ENCODE data around the gene ACTN1.

The ACTN1 gene

DNA sequence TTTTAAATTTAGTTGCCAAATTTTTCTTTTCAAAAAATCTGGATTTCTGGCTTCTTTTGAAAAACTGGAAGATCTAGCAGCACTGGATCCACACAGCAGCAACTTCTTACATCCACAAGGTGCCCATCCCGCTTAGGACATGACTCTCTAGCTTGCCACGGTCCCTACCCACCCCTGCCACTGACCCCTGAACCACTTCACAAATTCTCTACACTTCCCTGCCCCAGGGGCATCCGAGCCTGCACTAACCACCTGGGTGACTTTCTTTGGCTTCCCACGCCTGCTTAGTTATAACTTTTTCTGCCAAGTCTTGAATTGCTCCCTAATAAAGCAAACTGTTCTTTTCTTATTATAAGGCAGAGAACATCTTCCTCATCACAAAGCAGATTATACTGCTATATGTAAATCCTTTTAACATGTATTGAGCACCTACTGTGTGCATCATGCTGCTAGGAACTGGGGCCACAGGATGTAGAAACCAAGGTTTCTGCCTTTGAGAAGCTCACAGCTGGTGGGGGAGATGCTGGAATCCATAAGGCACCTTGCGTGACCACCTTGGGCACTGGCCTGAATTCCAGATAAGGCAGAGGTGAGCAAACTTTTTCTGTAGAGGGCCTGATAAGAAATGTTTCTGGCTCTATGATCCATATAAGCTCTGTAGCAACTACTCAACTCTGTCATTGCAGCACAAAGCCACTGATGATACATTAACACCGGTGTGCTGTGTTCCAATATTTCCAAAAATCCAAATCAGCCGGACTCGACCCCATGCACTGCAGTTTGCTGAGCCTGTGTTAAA, 59.8 kb downstream of the ACTN1 start:
- no peak overlapping the region for H4K91ac ChIP-seq (ENCODE audit: low read depth, low read length)
- H4K8ac ChIP-seq (ENCODE audit: low read depth, low read length), result no peak overlapping the region
- no peak overlapping the region for H4K12ac ChIP-seq (ENCODE audit: low read depth, low read length)
- no peak overlapping the region for H3K27ac ChIP-seq (ENCODE audit: low read depth, low read length)
- peak overlapping the region; percentile 72 for H3K4ac ChIP-seq (ENCODE audit: low read depth, low read length)
- H2BK120ac ChIP-seq (ENCODE audit: insufficient read depth, low read length, poor library complexity), result no peak overlapping the region
- H2BK5ac ChIP-seq (ENCODE audit: low read depth, low read length, poor library complexity), result no peak overlapping the region
- no peaks in the 10 kb centered on the region for H3K27me3 ChIP-seq (ENCODE audit: insufficient read depth, low read length)
- H3K79me1 ChIP-seq (ENCODE audit: low read length), result peaks cover 19% of the 10 kb centered on the region
- no peak for DNase-seq
- H3K9ac ChIP-seq (ENCODE audit: low read length), result no peak overlapping the region
- H2AFZ ChIP-seq (ENCODE audit: insufficient read depth, low read length, poor library complexity), result no peak overlapping the region
- H2AK5ac ChIP-seq (ENCODE audit: low read length), result no peak overlapping the region
- WGBS (ENCODE audit: extremely low coverage, insufficient coverage, insufficient read length), result no CpG with 5 or more reads among the region's 8 CpGs
- peaks cover 72 to 77% of the 10 kb centered on the region in 2 experiments for H3K36me3 ChIP-seq (ENCODE audit: control insufficient read depth in 1 of 2, insufficient read depth in 2 of 2, low read length in 2 of 2)
- peaks cover 17% of the 10 kb centered on the region for H3K79me2 ChIP-seq (ENCODE audit: control insufficient read depth, insufficient read depth, low read length, poor library complexity)
- no peak overlapping the region for H3K4me3 ChIP-seq (ENCODE audit: low read depth, low read length)
- no peak overlapping the region for H3K18ac ChIP-seq (ENCODE audit: low read length)
- peaks cover 2% of the 10 kb centered on the region for H3K9me3 ChIP-seq (ENCODE audit: insufficient read depth, low read depth, low read length)
- H3K4me2 ChIP-seq (ENCODE audit: low read length), result no peak overlapping the region
- peaks cover 21% of the 10 kb centered on the region in 2 experiments for H3K4me1 ChIP-seq (ENCODE audit: control insufficient read depth in 1 of 2, insufficient read depth in 2 of 2, low read length in 2 of 2)
- H2BK12ac ChIP-seq (ENCODE audit: low read length), result no peak overlapping the region
- no peak overlapping the region for H3K14ac ChIP-seq (ENCODE audit: low read length)
- no peak overlapping the region for H3K23ac ChIP-seq (ENCODE audit: low read length)

DNA sequence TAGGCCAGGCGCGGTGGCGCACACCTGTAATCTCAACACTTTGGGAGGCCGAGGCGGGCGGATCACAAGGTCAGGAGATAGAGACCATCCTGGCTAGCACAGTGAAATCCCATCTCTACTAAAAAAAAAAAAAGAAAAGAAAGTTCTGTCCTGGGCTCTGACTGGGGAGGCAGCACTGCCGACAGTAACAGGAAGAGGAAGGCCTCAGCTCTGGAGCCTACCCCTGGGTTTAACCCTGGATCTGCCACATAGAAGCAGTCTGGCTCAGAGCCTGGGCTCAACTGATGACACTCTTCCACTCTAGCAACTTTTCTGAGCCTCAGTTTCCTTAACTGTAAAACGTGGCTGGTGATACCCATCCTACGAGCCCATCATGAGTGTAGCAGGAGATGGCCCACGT, 60.5 kb downstream of the ACTN1 start:
- H2AFZ ChIP-seq (ENCODE audit: insufficient read depth, low read length, poor library complexity), result no peak overlapping the region
- no peak overlapping the region for H4K12ac ChIP-seq (ENCODE audit: low read depth, low read length)
- peaks cover 72 to 76% of the 10 kb centered on the region in 2 experiments for H3K36me3 ChIP-seq (ENCODE audit: control insufficient read depth in 1 of 2, insufficient read depth in 2 of 2, low read length in 2 of 2)
- H3K4me3 ChIP-seq (ENCODE audit: low read depth, low read length), result no peak overlapping the region
- H2BK5ac ChIP-seq (ENCODE audit: low read depth, low read length, poor library complexity), result no peak overlapping the region
- no peak overlapping the region for H3K4me2 ChIP-seq (ENCODE audit: low read length)
- H2BK120ac ChIP-seq (ENCODE audit: insufficient read depth, low read length, poor library complexity), result no peak overlapping the region
- no peak overlapping the region for H4K91ac ChIP-seq (ENCODE audit: low read depth, low read length)
- no peak overlapping the region for H3K23ac ChIP-seq (ENCODE audit: low read length)
- H4K8ac ChIP-seq (ENCODE audit: low read depth, low read length), result no peak overlapping the region
- H3K4ac ChIP-seq (ENCODE audit: low read depth, low read length), result no peak overlapping the region
- H3K14ac ChIP-seq (ENCODE audit: low read length), result no peak overlapping the region
- no peak overlapping the region for H3K18ac ChIP-seq (ENCODE audit: low read length)
- peaks cover 16% of the 10 kb centered on the region for H3K79me2 ChIP-seq (ENCODE audit: control insufficient read depth, insufficient read depth, low read length, poor library complexity)
- WGBS (ENCODE audit: extremely low coverage, insufficient coverage, insufficient read length), result no CpG with 5 or more reads among the region's 10 CpGs
- H3K79me1 ChIP-seq (ENCODE audit: low read length), result peaks cover 15% of the 10 kb centered on the region
- H3K27ac ChIP-seq (ENCODE audit: low read depth, low read length), result no peak overlapping the region
- DNase-seq, result no peak
- no peak overlapping the region for H3K9ac ChIP-seq (ENCODE audit: low read length)
- no peak overlapping the region for H2BK12ac ChIP-seq (ENCODE audit: low read length)
- no peak overlapping the region for H2AK5ac ChIP-seq (ENCODE audit: low read length)
- no peaks in the 10 kb centered on the region for H3K27me3 ChIP-seq (ENCODE audit: insufficient read depth, low read length)
- peaks cover 14 to 15% of the 10 kb centered on the region in 2 experiments for H3K4me1 ChIP-seq (ENCODE audit: control insufficient read depth in 1 of 2, insufficient read depth in 2 of 2, low read length in 2 of 2)
- H3K9me3 ChIP-seq (ENCODE audit: insufficient read depth, low read depth, low read length), result peaks cover 2% of the 10 kb centered on the region

- H3K9me3 ChIP-seq (ENCODE audit: insufficient read depth, low read depth, low read length), result peaks cover 3% of the 10 kb centered on the region
- no peaks in the 10 kb centered on the region for H3K4me1 ChIP-seq (ENCODE audit: control insufficient read depth in 1 of 2, insufficient read depth in 2 of 2, low read length in 2 of 2)
- H3K79me1 ChIP-seq (ENCODE audit: low read length), result no peaks in the 10 kb centered on the region
- peak overlapping the region; percentile 22 for H3K4ac ChIP-seq (ENCODE audit: low read depth, low read length)
- H3K27me3 ChIP-seq (ENCODE audit: insufficient read depth, low read length), result no peaks in the 10 kb centered on the region
- no peak overlapping the region for H3K14ac ChIP-seq (ENCODE audit: low read length)
- H2BK5ac ChIP-seq (ENCODE audit: low read depth, low read length, poor library complexity), result no peak overlapping the region
- no peak overlapping the region for H3K9ac ChIP-seq (ENCODE audit: low read length)
- peak overlapping the region; percentile 20 for H3K18ac ChIP-seq (ENCODE audit: low read length)
- no peak overlapping the region for H4K91ac ChIP-seq (ENCODE audit: low read depth, low read length)
- no CpG with 5 or more reads among the region's 11 CpGs for WGBS (ENCODE audit: extremely low coverage, insufficient coverage, insufficient read length)
- H3K79me2 ChIP-seq (ENCODE audit: control insufficient read depth, insufficient read depth, low read length, poor library complexity), result peaks cover 6% of the 10 kb centered on the region
- H2BK120ac ChIP-seq (ENCODE audit: insufficient read depth, low read length, poor library complexity), result no peak overlapping the region
- peaks cover 66 to 73% of the 10 kb centered on the region in 2 experiments for H3K36me3 ChIP-seq (ENCODE audit: control insufficient read depth in 1 of 2, insufficient read depth in 2 of 2, low read length in 2 of 2)
- H2AFZ ChIP-seq (ENCODE audit: insufficient read depth, low read length, poor library complexity), result no peak overlapping the region
- no peak overlapping the region for H3K4me3 ChIP-seq (ENCODE audit: low read depth, low read length)
- no peak overlapping the region for H4K12ac ChIP-seq (ENCODE audit: low read depth, low read length)
- no peak overlapping the region for H4K8ac ChIP-seq (ENCODE audit: low read depth, low read length)
- no peak overlapping the region for H2BK12ac ChIP-seq (ENCODE audit: low read length)
- no peak overlapping the region for H3K4me2 ChIP-seq (ENCODE audit: low read length)
- no peak for DNase-seq
- no peak overlapping the region for H2AK5ac ChIP-seq (ENCODE audit: low read length)
- H3K27ac ChIP-seq (ENCODE audit: low read depth, low read length), result no peak overlapping the region
- no peak overlapping the region for H3K23ac ChIP-seq (ENCODE audit: low read length)
Measured at GRCh38 chr14:68916358-68916941, 62.7 kb downstream of the ACTN1 start.

GRCh38 chr14:68913516-68913915, 65.6 kb downstream of the ACTN1 start:
- Histone ChIP-seq H3K4me1 (ENCODE audit: control insufficient read depth in 1 of 2, insufficient read depth in 2 of 2, low read length in 2 of 2) (no peaks in the 10 kb centered on the region), H2BK12ac (ENCODE audit: low read length) (no peak overlapping the region), H3K79me2 (ENCODE audit: control insufficient read depth, insufficient read depth, low read length, poor library complexity) (peaks cover 5% of the 10 kb centered on the region), H4K8ac (ENCODE audit: low read depth, low read length) (no peak overlapping the region), H3K18ac (ENCODE audit: low read length) (no peak overlapping the region), H3K4me3 (ENCODE audit: low read depth, low read length) (no peak overlapping the region), H3K4me2 (ENCODE audit: low read length) (no peak overlapping the region), H3K23ac (ENCODE audit: low read length) (no peak overlapping the region), H2AFZ (ENCODE audit: insufficient read depth, low read length, poor library complexity) (no peak overlapping the region), H3K14ac (ENCODE audit: low read length) (no peak overlapping the region), H2BK120ac (ENCODE audit: insufficient read depth, low read length, poor library complexity) (no peak overlapping the region), H2AK5ac (ENCODE audit: low read length) (no peak overlapping the region), H4K91ac (ENCODE audit: low read depth, low read length) (no peak overlapping the region), H3K27me3 (ENCODE audit: insufficient read depth, low read length) (no peaks in the 10 kb centered on the region), H3K9ac (ENCODE audit: low read length) (no peak overlapping the region), H3K4ac (ENCODE audit: low read depth, low read length) (no peak overlapping the region), H3K36me3 (ENCODE audit: control insufficient read depth in 1 of 2, insufficient read depth in 2 of 2, low read length in 2 of 2) (peaks cover 64 to 76% of the 10 kb centered on the region in 2 experiments), H3K27ac (ENCODE audit: low read depth, low read length) (no peak overlapping the region), H3K9me3 (ENCODE audit: insufficient read depth, low read depth, low read length) (peaks cover 3% of the 10 kb centered on the region), H4K12ac (ENCODE audit: low read depth, low read length) (no peak overlapping the region), H3K79me1 (ENCODE audit: low read length) (no peaks in the 10 kb centered on the region), H2BK5ac (ENCODE audit: low read depth, low read length, poor library complexity) (no peak overlapping the region)
- WGBS (ENCODE audit: extremely low coverage, insufficient coverage, insufficient read length), result no CpG with 5 or more reads among the region's 3 CpGs
- no peak for DNase-seq
